Measurements from ENCODE around the gene ENHO. TPM values are rescaled to one million over a fixed set of nuclear protein-coding genes. Genes with fewer than 3 reads are reported as not detected.

Gene ENHO
- total and polyA plus RNA-seq, 2 of the 8 experiments (the other 6 are each of a cell fraction or from before 2014, with no cell fraction given) = 12.2 to 49.4 TPM

GRCh38 chr9:34557426-34558321 is 34.9 kb upstream of the ENHO start:
- H3K9me3 ChIP-seq (ENCODE audit: insufficient read depth in 2 of 2, low read depth in 1 of 2, low read length in 1 of 2) = 0 out of 4 replicates have a peak, but pooled peaks cover 0 to 3% of the 10 kb centered on the region in 2 experiments
- H4K5ac ChIP-seq (ENCODE audit: insufficient read length, low read depth, low read length) = no peak overlapping the region
- H4K91ac ChIP-seq (replicated peaks; ENCODE audit: insufficient read length, low read length) = no peak overlapping the region
- H4K20me1 ChIP-seq (replicated peaks in 1 of 2; ENCODE audit: control insufficient read depth in 1 of 2, insufficient read depth in 2 of 2, low read length in 2 of 2) = no peaks in the 10 kb centered on the region
- no peak overlapping the region for H3K4ac ChIP-seq (replicated peaks; ENCODE audit: insufficient read length, low read depth, low read length)
- WGBS, 2 experiments (ENCODE audit: extremely low coverage in 1 of 2, insufficient coverage in 1 of 2, insufficient read length in 1 of 2, insufficient replicate concordance in 2 of 2, low coverage in 1 of 2, low lambda C conversion rate in 2 of 2, missing lambda C conversion rate in 1 of 2) = 88% methylated on average over 19 of the region's 19 CpGs; no CpG with 5 or more reads in 1 of the 2 experiments
- H3K23ac ChIP-seq (ENCODE audit: insufficient read length) = no peak overlapping the region
- H3K9ac ChIP-seq (replicated peaks in 1 of 4; ENCODE audit: extremely low read depth in 1 of 4, low read depth in 3 of 4, low read length in 3 of 4) = no peak overlapping the region
- no peak overlapping the region for H2BK120ac ChIP-seq (replicated peaks; ENCODE audit: low read depth, low read length)
- no peak for FAIRE-seq
- no peak overlapping the region for H3K4me2 ChIP-seq (ENCODE audit: insufficient read depth in 1 of 2, low read depth in 2 of 2, low read length in 2 of 2)
- H3K18ac ChIP-seq (ENCODE audit: extremely low read depth, low read length) = no peak overlapping the region
- H3K27me3 ChIP-seq (replicated peaks in 1 of 4; ENCODE audit: control insufficient read depth in 3 of 4, extremely low read depth in 1 of 4, insufficient read depth in 3 of 4, low read length in 3 of 4) = no peaks in the 10 kb centered on the region
- H3K79me2 ChIP-seq (ENCODE audit: control insufficient read depth in 1 of 2, insufficient read depth in 2 of 2, low read length in 2 of 2) = no peaks in the 10 kb centered on the region
- H4K8ac ChIP-seq (ENCODE audit: extremely low read depth, insufficient read depth, low read length) = no peak overlapping the region
- CTCF ChIA-PET (ENCODE audit: partially characterized antibody) = interaction anchor here (1.1 to 11.9 kb wide), 11 partner anchors 9 to 163 kb away, joined by 3 to 241 read pairs (median 8); no protein-coding TSS in a partner anchor
- no peaks in the 10 kb centered on the region for H3K36me3 ChIP-seq (ENCODE audit: control insufficient read depth in 2 of 4, insufficient read depth in 4 of 4, low read length in 3 of 4)
- H3K79me1 ChIP-seq (ENCODE audit: low read depth, low read length) = 0 out of 2 replicates have a peak, but pooled peaks cover 2% of the 10 kb centered on the region
- DNase-seq (ENCODE audit: low read depth in 1 of 2, low spot score in 2 of 2) = no peak
- no peak overlapping the region for H2BK15ac ChIP-seq (ENCODE audit: low read length)
- H3K4me1 ChIP-seq (replicated peaks in 1 of 4; ENCODE audit: control insufficient read depth in 3 of 4, insufficient read depth in 4 of 4, low read length in 3 of 4) = peaks cover 10 to 29% (median 23%) of the 10 kb centered on the region in 4 experiments
- H3K4me3 ChIP-seq (ENCODE audit: extremely low read depth in 1 of 4, insufficient read depth in 2 of 4, low read depth in 3 of 4, low read length in 4 of 4) = no peak overlapping the region
- H2BK20ac ChIP-seq (ENCODE audit: low read length) = no peak overlapping the region
- no peaks in the 10 kb centered on the region for H3K23me2 ChIP-seq (ENCODE audit: low read depth, low read length)
- no peak overlapping the region for H2AK5ac ChIP-seq (ENCODE audit: low read depth, low read length)
- no peak overlapping the region for H2BK5ac ChIP-seq (ENCODE audit: low read depth, low read length)
- H3K56ac ChIP-seq (replicated peaks; ENCODE audit: insufficient read length, low read depth, low read length) = no peak overlapping the region
- H2AFZ ChIP-seq (ENCODE audit: low read length) = no peak overlapping the region
- H3K14ac ChIP-seq (ENCODE audit: insufficient read length) = no peak overlapping the region
- no peak overlapping the region for H2BK12ac ChIP-seq (ENCODE audit: low read depth, low read length)
- POLR2A ChIA-PET (ENCODE audit: partially characterized antibody) = interaction anchor here (0.6 to 1.9 kb wide), 3 partner anchors 20 to 33 kb away, joined by 3 to 10 read pairs (median 3); no protein-coding TSS in a partner anchor
- H3K27ac ChIP-seq (ENCODE audit: low read depth, low read length) = no peak overlapping the region
- TF ChIP-seq ATF2 (IDR thresholded peaks at IDR 0.05; ENCODE audit: low read length) (no peak), EZH2 (IDR thresholded peaks at IDR 0.05; ENCODE audit: low read depth, low read length, severe bottlenecking) (no peak), CTCF (IDR thresholded peaks at IDR 0.05; ENCODE audit: control extremely low read depth in 1 of 3, insufficient read depth in 1 of 3, low read depth in 1 of 3, low read length in 3 of 3) (no peak), SIX5 (IDR thresholded peaks at IDR 0.05; ENCODE audit: low read depth, low read length) (no peak), CREB1 (IDR thresholded peaks at IDR 0.05) (no peak), TBP (IDR thresholded peaks at IDR 0.05; ENCODE audit: low read depth, low read length) (no peak), CEBPB (IDR thresholded peaks at IDR 0.05; ENCODE audit: low read depth, low read length) (no peak), SP1 (IDR thresholded peaks at IDR 0.05; ENCODE audit: low read depth, low read length) (no peak)
